HCT116 (cell line): ENCODE results near the gene CFAP46. TPM values are rescaled to one million over a fixed set of nuclear protein-coding genes. Genes with fewer than 3 reads are reported as not detected.

Experiments used
- ATAC-seq: fragments of 200-7000 bp; cut with Tn5 transposase; 2 replicates; pipeline ENCODE4 v1.9.1; 2020; ENCODE audit warnings: mild to moderate bottlenecking, moderate library complexity
- BruUV-seq: library from RNA; stranded (reverse); fragments of 400-500 nt; replicated peaks from 2 replicates; lab custom pipeline; 2021; lab: Mats Ljungman, UMichigan
- CTCF ChIA-PET: fragments of 300-600 bp; sonication (Branson Sonifier 250); formaldehyde crosslinking; loops from one replicate; lab custom pipeline; 2021; ENCODE audit warnings: antibody characterized with exemption; lab: Charles Lee
- POLR2A ChIA-PET: fragments of 300-600, 350-600 bp; sonication (Branson Sonifier 250); formaldehyde crosslinking; loops from one replicate; lab custom pipeline; 2021; ENCODE audit warnings: antibody characterized with exemption; lab: Charles Lee
- RAD21 ChIA-PET, 2 experiments: fragments of 300-600 bp; sonication (Branson Sonifier 250); formaldehyde crosslinking; loops; one replicate each; lab custom pipeline; 2023; ENCODE audit warnings: low total read pairs in 2 of 2; ENCODE audit not compliant: uncharacterized antibody in 2 of 2, unreplicated experiment in 2 of 2, low non-redundant PET in 1 of 2; lab: Charles Lee
- DNase-seq: peaks from one replicate; pipeline ENCODE4 v3.0.0-alpha.2; 2010; ENCODE audit warnings: low read depth, low spot score
- H2AFZ ChIP-seq: fragments of 200-600 bp; shearing (Covaris generic), sonication (generic); 2 replicates; pipeline ENCODE4 v1.6.1; 2017; ENCODE audit warnings: low read depth, mixed run types, mixed read lengths, antibody characterized with exemption, low read length; ENCODE audit not compliant: poor library complexity, severe bottlenecking
- H3K27ac ChIP-seq: 2 replicates; pipeline ENCODE4 v1.5.1; 2012; ENCODE audit warnings: low read depth, low read length
- H3K27me3 ChIP-seq: fragments of 200-600 bp; sonication (generic); 2 replicates; pipeline ENCODE4 v1.6.1; 2016; ENCODE audit warnings: mixed run types, low read length, mixed read lengths; ENCODE audit not compliant: insufficient read depth
- H3K36me3 ChIP-seq, 2 experiments: fragments of 200-500 bp in 1 of 2; fragments of 200-600 bp in 1 of 2; sonication (Bioruptor generic) in 1 of 2; sonication (generic) in 1 of 2; 2 replicates each; pipeline versions ENCODE4 v1.5.1 to v1.6.1; 2014 to 2016; ENCODE audit warnings: low read length in 2 of 2, inconsistent platforms in 1 of 2, mixed read lengths in 1 of 2, mixed run types in 1 of 2; ENCODE audit not compliant: insufficient read depth in 2 of 2, control insufficient read depth in 1 of 2
- H3K4me1 ChIP-seq, 2 experiments: fragments of 200-600 bp in 1 of 2; sonication (generic) in 1 of 2; 2 replicates each; pipeline versions ENCODE4 v1.5.1 to v1.6.1; 2012 to 2017; ENCODE audit warnings: low read length in 2 of 2, inconsistent platforms in 1 of 2, mild to moderate bottlenecking in 1 of 2, mixed read lengths in 1 of 2, mixed run types in 1 of 2, moderate library complexity in 1 of 2; ENCODE audit not compliant: insufficient read depth in 2 of 2, control insufficient read depth in 1 of 2
- H3K4me2 ChIP-seq: fragments of 200-600 bp; sonication (generic); 2 replicates; pipeline ENCODE4 v1.6.1; 2017; ENCODE audit warnings: mixed run types, low read length, mixed read lengths
- H3K4me3 ChIP-seq, 2 experiments: fragments of 200-600 bp in 1 of 2; sonication (generic) in 1 of 2; replicated peaks in 1 of 2; 2 replicates each; pipeline ENCODE4 v1.5.1; 2011 to 2016; ENCODE audit warnings: low read length in 2 of 2, control low read depth in 1 of 2, low read depth in 1 of 2, mild to moderate bottlenecking in 1 of 2, mixed read lengths in 1 of 2, mixed run types in 1 of 2
- H3K79me2 ChIP-seq: fragments of 200-600 bp; sonication (generic); 2 replicates; pipeline ENCODE4 v1.6.1; 2017; ENCODE audit warnings: mild to moderate bottlenecking, mixed run types, low read length, moderate library complexity, mixed read lengths; ENCODE audit not compliant: insufficient read depth
- H3K9ac ChIP-seq: fragments of 200-600 bp; sonication (generic); 2 replicates; pipeline ENCODE4 v1.6.1; 2016; ENCODE audit warnings: low read length, mixed read lengths
- H3K9me2 ChIP-seq: fragments of 200-600 bp; sonication (generic), shearing (Covaris generic); 2 replicates; pipeline ENCODE4 v1.6.1; 2017; ENCODE audit warnings: mixed run types, mild to moderate bottlenecking, moderate library complexity; ENCODE audit not compliant: insufficient read depth
- H3K9me3 ChIP-seq, 2 experiments: fragments of 200-500 bp in 1 of 2; fragments of 200-600 bp in 1 of 2; sonication (Bioruptor generic) in 1 of 2; sonication (generic) in 1 of 2; 2 replicates each; pipeline ENCODE4 v1.6.1; 2014 to 2017; ENCODE audit warnings: low read length in 2 of 2, mixed read lengths in 2 of 2, inconsistent platforms in 1 of 2, low read depth in 1 of 2, mild to moderate bottlenecking in 1 of 2, mixed run types in 1 of 2, moderate library complexity in 1 of 2; ENCODE audit not compliant: control insufficient read depth in 1 of 2, insufficient read depth in 1 of 2
- H4K20me1 ChIP-seq: fragments of 200-600 bp; sonication (generic), shearing (Covaris generic); 2 replicates; pipeline ENCODE4 v1.6.1; 2017; ENCODE audit warnings: mixed run types, mild to moderate bottlenecking, moderate library complexity; ENCODE audit not compliant: insufficient read depth
- CEBPB ChIP-seq: IDR thresholded peaks from 2 replicates; pipeline ENCODE4 v1.6.1; 2012; ENCODE audit warnings: low read depth
- EGR1 ChIP-seq: IDR thresholded peaks from 2 replicates; pipeline ENCODE4 v1.6.1; 2012; ENCODE audit warnings: low read depth
- ELF1 ChIP-seq: IDR thresholded peaks from 2 replicates; pipeline ENCODE4 v1.6.1; 2012; ENCODE audit warnings: low read depth, borderline replicate concordance
- EZH2phosphoT487 ChIP-seq: fragments of 200-600 bp; IDR thresholded peaks from 2 replicates; pipeline ENCODE4 v1.6.1; 2018; ENCODE audit warnings: antibody characterized with exemption, borderline replicate concordance
- JUND ChIP-seq: IDR thresholded peaks from 2 replicates; pipeline ENCODE4 v1.6.1; 2012
- SIN3A ChIP-seq: IDR thresholded peaks from 2 replicates; pipeline ENCODE4 v1.6.1; 2012; ENCODE audit warnings: low read depth
- SP1 ChIP-seq: IDR thresholded peaks from 2 replicates; pipeline ENCODE4 v1.6.1; 2012; ENCODE audit warnings: low read depth
- SRF ChIP-seq: IDR thresholded peaks from 2 replicates; pipeline ENCODE4 v1.6.1; 2012; ENCODE audit warnings: low read depth
- YY1 ChIP-seq: IDR thresholded peaks from 2 replicates; pipeline ENCODE4 v1.6.1; 2011; ENCODE audit warnings: low read length, low read depth, moderate library complexity, mild to moderate bottlenecking; ENCODE audit not compliant: insufficient replicate concordance; ENCODE audit errors: extremely low read depth
- ZFX ChIP-seq: fragments of 450-650 bp; IDR thresholded peaks from 2 replicates; pipeline ENCODE4 v1.6.1; 2017
- ZNF274 ChIP-seq: fragments of 200-500 bp; sonication (Bioruptor generic); IDR thresholded peaks from 2 replicates; pipeline ENCODE4 v1.6.1; 2014; ENCODE audit warnings: mild to moderate bottlenecking, low read depth, low read length, inconsistent platforms
- intact Hi-C: fragments of 100-400 bp; cut with micrococcal nuclease; formaldehyde crosslinking; loops from 2 replicates; pipeline ENCODE4 v1.10.0; 2022
- total RNA-seq: library from RNA; stranded (reverse); gene quantifications from one replicate; pipeline ENCODE4 v1.2.1, GENCODE V29; 2021; ENCODE audit not compliant: unreplicated experiment
- TF ChIP-seq, protein P1 (sequence below): IDR thresholded peaks from 2 replicates; pipeline ENCODE4 v1.6.1; 2012; ENCODE audit warnings: low read depth

CFAP46 gene
- total RNA-seq, 1 experiment from 2014 or later, result 1.4 TPM

DNA sequence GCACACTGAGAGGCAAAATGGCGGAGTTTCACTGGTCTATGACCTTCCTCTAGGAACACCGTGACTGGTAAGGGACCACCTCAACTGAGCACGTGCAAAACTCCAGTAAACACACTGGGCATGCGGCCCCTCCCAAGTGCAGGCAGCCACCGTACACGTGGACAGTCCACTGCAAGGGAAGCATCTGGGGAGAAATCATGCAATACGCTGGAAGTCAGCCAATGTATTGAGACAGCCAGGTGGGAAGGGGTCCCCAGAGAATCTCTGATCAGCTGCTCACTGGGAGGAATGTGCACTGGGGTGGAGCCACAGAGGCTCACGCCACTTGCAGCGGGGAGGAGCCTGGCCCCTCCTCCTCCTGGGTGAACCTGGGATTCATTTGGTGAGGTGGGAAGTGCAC lies 49.3 kb downstream of the CFAP46 start:
- H3K9me2 ChIP-seq, result no peaks in the 10 kb centered on the region
- H3K27ac ChIP-seq, result no peak overlapping the region
- CTCF ChIA-PET, result no interaction called here
- DNase-seq (no peak), ATAC-seq (no peak)
- H3K4me1 ChIP-seq, result no peaks in the 10 kb centered on the region
- H3K9ac ChIP-seq, result no peak overlapping the region
- RAD21 ChIA-PET, result no interaction called here
- H3K79me2 ChIP-seq, result no peaks in the 10 kb centered on the region
- no peaks in the 10 kb centered on the region; a peak in 1 of 4 replicates for H3K36me3 ChIP-seq
- no peak overlapping the region for H3K4me2 ChIP-seq
- H3K27me3 ChIP-seq, result 0 out of 2 replicates have a peak, but pooled peaks cover 4% of the 10 kb centered on the region
- no TSS peak for BruUV-seq
- H3K9me3 ChIP-seq, result no peaks in the 10 kb centered on the region
- no peak overlapping the region for H2AFZ ChIP-seq
- no peaks in the 10 kb centered on the region for H4K20me1 ChIP-seq
- no peak for TF ChIP-seq ZNF274
- TF ChIP-seq, protein P1, sequence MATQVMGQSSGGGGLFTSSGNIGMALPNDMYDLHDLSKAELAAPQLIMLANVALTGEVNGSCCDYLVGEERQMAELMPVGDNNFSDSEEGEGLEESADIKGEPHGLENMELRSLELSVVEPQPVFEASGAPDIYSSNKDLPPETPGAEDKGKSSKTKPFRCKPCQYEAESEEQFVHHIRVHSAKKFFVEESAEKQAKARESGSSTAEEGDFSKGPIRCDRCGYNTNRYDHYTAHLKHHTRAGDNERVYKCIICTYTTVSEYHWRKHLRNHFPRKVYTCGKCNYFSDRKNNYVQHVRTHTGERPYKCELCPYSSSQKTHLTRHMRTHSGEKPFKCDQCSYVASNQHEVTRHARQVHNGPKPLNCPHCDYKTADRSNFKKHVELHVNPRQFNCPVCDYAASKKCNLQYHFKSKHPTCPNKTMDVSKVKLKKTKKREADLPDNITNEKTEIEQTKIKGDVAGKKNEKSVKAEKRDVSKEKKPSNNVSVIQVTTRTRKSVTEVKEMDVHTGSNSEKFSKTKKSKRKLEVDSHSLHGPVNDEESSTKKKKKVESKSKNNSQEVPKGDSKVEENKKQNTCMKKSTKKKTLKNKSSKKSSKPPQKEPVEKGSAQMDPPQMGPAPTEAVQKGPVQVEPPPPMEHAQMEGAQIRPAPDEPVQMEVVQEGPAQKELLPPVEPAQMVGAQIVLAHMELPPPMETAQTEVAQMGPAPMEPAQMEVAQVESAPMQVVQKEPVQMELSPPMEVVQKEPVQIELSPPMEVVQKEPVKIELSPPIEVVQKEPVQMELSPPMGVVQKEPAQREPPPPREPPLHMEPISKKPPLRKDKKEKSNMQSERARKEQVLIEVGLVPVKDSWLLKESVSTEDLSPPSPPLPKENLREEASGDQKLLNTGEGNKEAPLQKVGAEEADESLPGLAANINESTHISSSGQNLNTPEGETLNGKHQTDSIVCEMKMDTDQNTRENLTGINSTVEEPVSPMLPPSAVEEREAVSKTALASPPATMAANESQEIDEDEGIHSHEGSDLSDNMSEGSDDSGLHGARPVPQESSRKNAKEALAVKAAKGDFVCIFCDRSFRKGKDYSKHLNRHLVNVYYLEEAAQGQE, result no peak
- TF ChIP-seq CEBPB, result no peak
- TF ChIP-seq SP1, result no peak
- TF ChIP-seq SIN3A, result no peak
- no peak for TF ChIP-seq JUND
- no peak for TF ChIP-seq YY1
- no peak for TF ChIP-seq ELF1
- no peak for TF ChIP-seq SRF
- TF ChIP-seq ZFX, result no peak
- no peak for TF ChIP-seq EGR1
- no peak for TF ChIP-seq EZH2phosphoT487
- POLR2A ChIA-PET, result no interaction called here
- H3K4me3 ChIP-seq, result no peak overlapping the region
- intact Hi-C loops, result no loop called here
